HG03060 (cell line): ENCODE results near the gene DPH7.
"Not testable (repeated sequence)": the region's sequence is repeated elsewhere in the genome, so short reads cannot be mapped to it uniquely, and the experiment has no call there.

Source experiments
- ATAC-seq: cut with Tn5 transposase; IDR thresholded peaks from one replicate; pipeline ENCODE4 v1.9.1; 2021; ENCODE audit warnings: low read depth, moderate number of reproducible peaks; ENCODE audit not compliant: unreplicated experiment

DPH7 gene

GRCh38 chr9:137578518-137579258 is at the start of gene DPH7:
Gene DPH7 (minus strand): TSS chr9:137578925. CDS start chr9:137578777, 148 bp downstream.
- peak; percentile 43 for ATAC-seq

GRCh38 chr9:137627406-137627805 is 48.7 kb upstream of the DPH7 start:
- ATAC-seq = not testable (repeated sequence)

- no peak for ATAC-seq
Observed at GRCh38 chr9:137626464-137626863, 47.7 kb upstream of the DPH7 start.

GRCh38 chr9:137622211-137622610 is 43.5 kb upstream of the DPH7 start:
- ATAC-seq = not testable (repeated sequence)

GRCh38 chr9:137621131-137621757 is 42.5 kb upstream of the DPH7 start:
- no peak for ATAC-seq

- ATAC-seq = no peak
Observed at GRCh38 chr9:137620581-137620980, 41.9 kb upstream of the DPH7 start.

- ATAC-seq = no peak
Observed at GRCh38 chr9:137620048-137620405, 41.3 kb upstream of the DPH7 start.

GRCh38 chr9:137619240-137620047 is 40.7 kb upstream of the DPH7 start:
- ATAC-seq = no peak

GRCh38 chr9:137618105-137619067 is 39.7 kb upstream of the DPH7 start, which contains the start of gene EHMT1:
Gene EHMT1 (plus strand): TSS chr9:137619005. CDS start chr9:137619029, 24 bp downstream.
- ATAC-seq = peak; percentile 47

GRCh38 chr9:137615387-137615871 is 36.7 kb upstream of the DPH7 start:
- ATAC-seq = no peak

- no peak for ATAC-seq
Observed at GRCh38 chr9:137614631-137615386, 36.1 kb upstream of the DPH7 start.

- no peak for ATAC-seq
Observed at GRCh38 chr9:137613738-137614523, 35.2 kb upstream of the DPH7 start.

GRCh38 chr9:137613259-137613658 is 34.5 kb upstream of the DPH7 start:
- ATAC-seq = no peak

GRCh38 chr9:137612741-137613142 is 34.0 kb upstream of the DPH7 start:
- ATAC-seq = no peak

GRCh38 chr9:137611623-137612609 is 33.2 kb upstream of the DPH7 start:
- no peak for ATAC-seq

- no peak for ATAC-seq
Observed at GRCh38 chr9:137610944-137611343, 32.2 kb upstream of the DPH7 start.

- ATAC-seq = no peak
Observed at GRCh38 chr9:137607141-137607857, 28.6 kb upstream of the DPH7 start.
